SHP77 (cell line): ENCODE data around the gene BCAS4.
A peak's percentile ranks its signal among the peaks of the same experiment; 100 is the strongest.
"Not testable (repeated sequence)": the region's sequence is repeated elsewhere in the genome, so short reads cannot be mapped to it uniquely, and the experiment has no call there.

ENCODE experiments used
- DNase-seq, 2 experiments: peaks; one replicate each; lab custom pipeline; 2025; lab: John Stamatoyannopoulos, UW

BCAS4 gene

GRCh38 chr20:50876063-50876685 lies 81.3 kb downstream of the BCAS4 start:
- DNase-seq, result no peak

- DNase-seq, result no peak
Observed at GRCh38 chr20:50876816-50877215, 82.0 kb downstream of the BCAS4 start.

DNA sequence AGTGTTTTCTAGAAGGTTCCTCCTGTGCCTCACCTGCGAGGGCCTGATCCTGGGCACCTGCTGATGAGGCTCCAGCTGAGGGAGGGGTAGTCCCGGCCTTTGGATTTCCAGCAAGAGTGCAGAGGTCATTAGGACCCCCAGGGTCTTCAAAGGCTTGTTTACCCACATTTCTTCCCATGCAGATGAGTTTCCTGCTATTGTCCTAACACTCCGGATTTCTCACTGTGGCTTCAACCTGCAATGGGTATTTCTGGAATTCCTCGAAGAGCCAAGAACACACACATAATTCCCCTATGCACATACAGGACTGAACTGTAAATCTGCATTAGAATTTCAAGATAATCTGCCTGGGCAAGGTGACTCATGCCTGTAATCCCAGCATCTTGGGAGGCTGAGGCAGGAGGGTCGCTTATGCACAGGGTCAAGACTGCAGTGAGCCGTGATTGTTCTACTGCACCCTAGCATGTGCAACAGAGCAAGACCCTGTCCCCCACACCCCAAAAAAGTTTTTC lies 82.4 kb downstream of the BCAS4 start:
- DNase-seq, result no peak

DNA sequence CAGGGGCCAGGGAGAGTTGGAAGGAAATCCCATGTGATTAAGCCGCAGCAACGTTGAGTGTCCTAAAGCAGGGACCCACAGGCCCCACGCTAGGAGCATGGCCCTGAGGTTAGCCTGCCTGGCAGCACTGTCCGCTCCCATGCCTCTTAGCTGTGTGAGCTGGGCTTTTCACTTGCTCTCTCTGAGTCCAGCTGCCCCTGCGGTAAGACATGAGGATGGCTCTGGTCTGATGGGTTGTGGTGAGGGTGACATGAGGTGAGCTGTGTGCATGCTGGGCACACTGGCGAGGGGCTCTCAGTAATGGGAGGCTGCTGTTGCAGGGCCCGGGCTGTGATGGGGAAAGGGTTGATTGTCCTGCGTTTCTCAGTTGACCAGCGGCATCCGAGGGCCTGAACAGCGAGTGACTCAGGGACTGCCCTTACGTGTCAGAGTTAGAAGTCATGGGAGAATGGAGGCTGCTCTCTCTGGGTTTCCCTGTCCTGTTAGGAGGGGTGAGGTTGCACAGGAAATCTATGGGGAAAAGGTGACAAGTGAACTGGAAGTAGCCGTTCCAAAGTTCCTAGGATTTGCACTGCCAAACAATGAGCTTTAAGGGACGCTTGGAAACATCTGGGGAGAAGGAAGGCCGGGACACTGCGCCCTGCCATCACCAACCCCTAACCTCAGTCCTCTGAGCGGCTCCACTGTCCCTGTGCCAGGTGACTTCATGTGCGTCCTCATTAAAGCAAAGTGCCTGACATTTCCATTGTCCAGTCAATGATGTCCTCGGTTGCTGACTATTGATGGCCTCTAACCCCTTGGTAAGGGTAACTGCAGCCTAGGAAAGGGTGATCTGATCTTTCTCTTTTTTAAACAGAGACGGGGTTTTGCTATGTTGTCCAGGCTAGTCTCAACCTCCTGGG lies 85.0 kb downstream of the BCAS4 start:
- DNase-seq, result no peak

DNA sequence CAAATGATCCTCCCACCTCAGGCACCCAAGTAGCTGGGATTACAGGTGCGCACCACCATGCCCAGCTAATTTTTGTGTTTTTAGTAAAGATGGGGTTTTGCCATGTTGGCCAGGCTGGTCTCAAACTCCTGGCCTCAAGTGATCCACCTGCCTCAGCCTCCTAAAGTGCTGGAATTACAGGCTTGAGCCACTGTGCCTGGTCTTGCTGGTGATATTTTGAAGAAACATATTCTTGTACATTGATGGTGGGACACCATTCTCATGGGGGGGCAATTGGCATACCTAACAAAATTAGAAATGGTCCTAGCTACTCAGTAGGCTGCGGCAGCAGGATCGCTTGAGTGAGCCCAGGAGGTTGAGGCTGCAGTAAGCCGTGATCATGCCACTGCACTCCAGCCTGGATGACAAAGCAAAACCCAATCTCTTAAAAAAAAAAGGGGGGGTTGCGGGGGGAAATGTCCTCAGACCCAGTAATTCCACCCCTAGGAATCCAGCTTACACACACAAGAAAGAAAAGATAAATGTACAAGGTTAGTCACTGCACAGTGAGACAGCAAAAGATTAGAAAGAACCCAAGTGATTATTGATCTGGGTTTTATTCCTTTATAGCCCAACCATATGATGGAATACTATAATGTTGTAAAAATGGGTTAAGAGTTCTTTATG lies 87.0 kb downstream of the BCAS4 start:
- DNase-seq, result not testable (repeated sequence)

DNA sequence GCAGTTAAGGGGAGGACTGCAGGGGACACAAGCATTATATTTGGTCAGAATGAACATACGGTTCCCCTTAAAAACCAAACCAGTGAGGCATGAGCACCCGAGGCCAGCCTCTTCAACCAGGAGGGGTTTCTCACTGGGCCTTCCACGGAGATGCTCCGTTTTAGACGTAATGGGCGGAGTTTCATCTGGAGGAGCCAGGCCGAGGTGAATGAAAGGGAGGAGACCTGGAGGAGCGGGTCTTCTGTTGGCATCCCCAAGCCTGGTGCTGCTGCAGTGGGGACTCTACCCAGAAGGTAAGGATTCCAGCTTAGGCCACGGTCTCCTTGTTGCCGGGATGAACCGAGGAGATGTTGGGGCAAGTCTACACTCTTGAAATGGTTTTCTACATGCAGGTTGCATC lies 89.0 kb downstream of the BCAS4 start:
- no peak for DNase-seq

DNA sequence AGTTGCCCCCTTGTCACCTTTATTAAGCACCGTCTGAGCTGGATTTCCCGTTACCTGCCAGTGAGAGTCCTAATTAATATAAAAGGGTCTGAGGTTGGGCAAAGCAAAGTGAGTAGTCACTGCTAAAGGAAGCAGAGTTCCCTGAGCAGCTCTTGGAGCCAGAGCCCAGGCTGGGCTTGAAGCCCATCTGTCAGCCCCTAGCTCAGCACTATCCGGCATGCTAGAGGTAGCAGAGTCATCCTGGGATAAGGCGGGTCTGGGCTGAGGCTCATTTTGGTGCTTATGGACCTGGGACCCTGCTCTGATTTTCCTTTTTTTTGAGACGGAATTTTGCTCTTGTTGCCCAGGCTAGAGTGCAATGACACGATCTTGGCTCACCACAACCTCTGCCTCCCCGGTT lies 90.2 kb downstream of the BCAS4 start:
- DNase-seq, result no peak

GRCh38 chr20:50885781-50886180 lies 90.9 kb downstream of the BCAS4 start:
- DNase-seq, result no peak

DNA sequence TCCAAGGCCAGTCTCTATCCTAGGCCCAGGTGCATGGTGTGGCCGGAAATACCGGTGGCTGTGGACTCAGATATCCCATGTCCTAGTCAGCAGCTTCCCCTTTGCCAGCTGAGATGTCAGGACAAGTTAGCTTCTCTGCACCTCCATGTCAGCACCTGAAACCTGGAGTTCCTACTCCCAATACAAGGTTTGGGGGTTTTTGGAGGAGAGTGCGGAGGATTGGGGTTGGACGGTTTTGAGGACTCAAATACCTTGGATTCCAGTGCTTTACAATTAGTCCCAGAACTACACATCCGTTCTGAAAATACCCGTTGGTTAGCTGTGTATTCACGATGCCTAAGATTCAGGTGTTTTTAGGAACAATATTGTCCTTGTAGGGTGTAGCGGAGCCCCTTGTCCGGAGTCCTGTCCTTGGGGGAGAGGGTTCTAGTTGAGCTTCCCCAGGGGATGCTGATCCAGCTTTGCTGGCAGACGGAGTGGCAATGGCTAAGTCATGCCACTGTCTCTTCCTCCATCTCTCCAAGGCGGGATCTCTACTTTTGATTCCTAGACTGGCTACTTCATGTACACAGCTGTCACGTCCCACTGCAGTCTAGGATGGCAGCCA lies 91.4 kb downstream of the BCAS4 start:
- DNase-seq, result no peak

DNA sequence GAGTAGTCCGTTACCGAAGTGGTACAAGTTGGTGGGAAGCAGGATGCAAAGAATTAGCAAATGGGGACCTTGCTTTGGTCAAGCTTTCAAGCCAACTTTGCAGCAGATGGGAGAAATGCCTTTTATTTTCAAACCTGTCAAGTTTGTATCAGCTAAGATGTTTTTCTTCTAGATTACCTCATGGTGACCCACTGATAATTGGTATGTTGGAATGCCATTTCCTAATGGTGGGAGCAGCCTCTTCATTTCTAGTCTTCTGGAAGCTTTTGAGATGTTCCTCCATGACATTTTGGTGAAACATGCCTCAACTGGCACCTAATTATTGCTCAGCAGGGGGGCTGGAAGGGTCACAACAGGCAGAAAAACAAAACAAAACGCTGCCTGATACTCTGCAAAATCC lies 92.7 kb downstream of the BCAS4 start:
- DNase-seq, result no peak

DNA sequence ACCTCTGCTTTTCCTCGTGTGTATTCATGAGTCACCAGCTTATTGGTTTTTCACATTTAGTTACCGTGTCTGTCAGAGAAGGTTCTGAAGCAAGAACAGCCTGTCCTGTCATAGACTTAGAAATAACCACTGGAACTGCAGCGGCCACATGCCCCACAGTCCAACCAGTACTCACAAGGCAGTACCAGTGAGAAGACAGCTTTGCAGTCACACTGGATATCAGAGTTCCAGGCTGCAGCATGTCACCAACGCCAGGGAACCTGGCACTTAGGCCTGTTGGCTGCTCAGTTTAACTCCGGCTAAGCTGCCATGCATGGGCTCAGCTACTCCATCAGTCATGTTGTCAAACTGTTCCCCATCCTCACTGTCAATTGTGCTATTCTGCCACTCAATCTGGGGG lies 96.3 kb downstream of the BCAS4 start:
- no peak for DNase-seq

DNA sequence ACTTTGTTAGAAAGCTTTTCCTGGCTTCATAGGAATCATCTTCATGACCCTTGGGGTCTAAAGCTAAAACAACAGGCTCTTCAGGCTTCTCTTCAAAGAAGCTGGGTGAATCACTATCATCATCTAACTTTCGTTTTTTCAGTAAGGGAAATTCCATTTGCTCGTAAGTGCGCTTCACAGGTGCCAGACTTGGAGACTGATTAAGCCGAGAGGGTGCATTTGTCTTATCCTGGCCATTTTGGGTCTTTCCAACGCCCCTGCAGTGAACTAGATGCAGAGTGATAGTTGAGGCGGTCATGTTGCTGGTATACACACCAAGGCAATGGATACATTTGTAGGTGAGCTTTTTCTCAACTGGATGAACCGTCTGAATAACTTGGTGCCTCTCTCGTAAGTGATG lies 97.5 kb downstream of the BCAS4 start:
- no peak for DNase-seq

DNA sequence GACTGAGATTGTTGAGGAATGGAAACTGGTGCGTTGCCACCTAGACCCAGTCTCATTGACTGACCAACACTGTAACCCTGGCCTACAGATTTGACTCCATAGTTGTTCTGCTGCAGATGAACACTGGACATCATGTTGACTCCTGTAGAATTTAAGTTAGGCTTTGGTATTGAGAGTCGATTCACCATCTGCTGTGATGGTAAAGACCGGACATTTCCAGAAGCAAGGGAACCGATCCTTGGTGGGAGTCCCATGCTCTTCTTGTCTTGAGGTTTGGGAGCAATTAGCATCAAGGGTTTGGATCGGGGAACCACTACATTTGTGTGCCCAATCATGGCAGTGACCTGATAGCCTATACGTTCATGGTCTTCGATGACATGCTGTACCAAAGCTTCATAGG lies 98.8 kb downstream of the BCAS4 start:
- no peak for DNase-seq

GRCh38 chr20:50895111-50895830 lies 100.4 kb downstream of the BCAS4 start:
- DNase-seq, result no peak

DNA sequence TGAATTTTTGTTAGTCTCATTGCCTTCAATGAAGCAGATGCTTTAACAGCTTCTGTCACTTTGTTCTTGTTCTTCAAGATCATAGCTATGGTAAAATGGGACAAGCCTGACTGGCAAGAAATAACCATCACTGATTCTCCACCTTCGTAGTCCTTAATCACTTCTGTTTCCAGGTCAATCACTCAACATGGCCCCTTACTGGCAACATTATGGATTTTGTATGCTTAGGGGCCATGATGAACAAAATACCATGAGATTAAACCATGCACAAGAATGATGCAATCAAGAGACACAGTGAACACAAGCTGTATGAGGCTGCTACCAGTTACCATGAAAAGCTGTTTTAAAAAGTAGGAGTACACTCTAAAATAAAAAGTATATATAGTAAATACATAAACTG lies 103.6 kb downstream of the BCAS4 start:
- no peak for DNase-seq

DNA sequence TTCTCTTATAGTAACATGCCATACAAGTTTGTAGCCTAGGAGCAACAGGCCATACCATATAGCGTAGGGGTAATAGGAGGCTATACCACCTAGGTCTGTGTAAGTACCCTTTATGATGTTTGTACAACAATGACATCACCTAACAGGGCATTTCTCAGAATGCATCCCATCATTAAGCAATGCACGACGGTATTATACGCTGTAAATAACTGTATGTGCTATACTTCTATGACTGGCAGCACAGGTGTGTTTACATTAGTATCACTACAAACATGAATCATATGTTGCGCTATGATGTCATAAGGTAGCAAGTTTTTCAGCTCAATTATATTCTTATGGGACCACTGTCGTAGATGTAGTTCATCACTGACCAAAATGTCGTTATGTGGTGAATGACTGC lies 105.4 kb downstream of the BCAS4 start:
- peak in 1 of 2 experiments; percentile 6 for DNase-seq

DNA sequence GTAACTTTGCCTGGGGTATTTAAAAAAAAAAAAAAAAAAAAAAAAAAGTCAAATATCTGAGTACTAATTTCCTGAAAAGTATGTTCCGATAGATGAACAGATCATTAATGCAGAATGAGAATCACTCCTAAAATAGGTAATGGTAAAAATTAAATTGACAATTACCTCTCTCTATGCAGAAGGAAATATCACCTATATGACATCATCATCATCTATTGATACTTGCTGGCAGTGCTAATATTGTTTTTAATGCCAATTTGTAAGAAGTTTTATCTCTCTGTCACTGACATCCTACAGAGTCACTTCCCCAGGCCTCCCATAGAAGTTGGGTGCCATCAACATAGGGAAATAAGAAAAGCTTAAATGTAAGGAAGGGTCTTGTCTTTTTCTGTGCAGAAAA lies 106.4 kb downstream of the BCAS4 start:
- DNase-seq, result no peak

DNA sequence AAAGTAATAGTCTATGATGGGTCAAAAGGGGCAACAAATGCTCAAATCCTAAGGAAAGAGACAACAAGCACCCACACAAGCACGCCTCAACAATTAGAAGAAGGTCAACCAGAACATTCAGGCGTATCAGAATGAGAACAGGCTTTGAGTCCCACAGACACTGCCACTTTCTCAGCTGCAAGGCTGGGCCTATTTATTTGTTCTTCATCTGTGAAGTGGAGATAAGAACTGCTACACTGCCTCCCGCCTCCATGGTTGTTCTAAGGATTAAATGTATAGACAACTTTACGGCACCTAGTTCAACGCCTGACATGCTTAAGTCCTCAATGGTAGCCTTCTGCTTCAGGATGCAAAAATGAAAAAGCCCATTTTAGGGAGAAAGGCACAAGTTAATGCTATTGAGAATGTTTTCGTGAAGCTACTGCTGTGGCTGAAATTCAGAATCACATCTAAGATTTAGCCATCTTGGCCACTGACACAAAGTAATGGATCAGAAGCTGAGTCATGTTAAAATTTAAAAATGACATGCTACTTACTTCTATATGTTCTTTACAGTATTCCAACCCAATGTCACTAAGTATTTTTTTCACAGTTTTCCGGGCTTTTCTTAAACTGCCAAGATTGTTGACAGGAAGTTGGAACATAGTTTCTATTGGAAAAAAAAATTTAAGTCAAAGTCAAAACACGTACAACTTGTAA lies 108.6 kb downstream of the BCAS4 start:
- no peak for DNase-seq

GRCh38 chr20:50904067-50904570 lies 109.3 kb downstream of the BCAS4 start:
- no peak for DNase-seq

GRCh38 chr20:50909413-50909812 lies 114.6 kb downstream of the BCAS4 start:
- DNase-seq, result no peak

- DNase-seq, result no peak
Observed at GRCh38 chr20:50911030-50911429, 116.2 kb downstream of the BCAS4 start.
